Fibroblast of lung (primary cell): ENCODE data around the gene EPHB1.

Experiments
- EZH2 ChIP-seq: IDR thresholded peaks from 2 replicates; pipeline ENCODE4 v1.5.1; 2012; ENCODE audit warnings: low read length, control low read depth, mild to moderate bottlenecking; ENCODE audit errors: missing control alignments
- TF ChIP-seq, protein P1 (sequence below), 2 donors: IDR thresholded peaks in 1 of 2; conservative IDR thresholded peaks in 1 of 2; 1 replicate in 1 of 2; 2 replicates in 1 of 2; pipeline ENCODE4 v1.5.1; 2011 to 2012; ENCODE audit warnings: low read length in 2 of 2, control low read depth in 1 of 2, inconsistent platforms in 1 of 2, low read depth in 1 of 2, mild to moderate bottlenecking in 1 of 2

DNA sequence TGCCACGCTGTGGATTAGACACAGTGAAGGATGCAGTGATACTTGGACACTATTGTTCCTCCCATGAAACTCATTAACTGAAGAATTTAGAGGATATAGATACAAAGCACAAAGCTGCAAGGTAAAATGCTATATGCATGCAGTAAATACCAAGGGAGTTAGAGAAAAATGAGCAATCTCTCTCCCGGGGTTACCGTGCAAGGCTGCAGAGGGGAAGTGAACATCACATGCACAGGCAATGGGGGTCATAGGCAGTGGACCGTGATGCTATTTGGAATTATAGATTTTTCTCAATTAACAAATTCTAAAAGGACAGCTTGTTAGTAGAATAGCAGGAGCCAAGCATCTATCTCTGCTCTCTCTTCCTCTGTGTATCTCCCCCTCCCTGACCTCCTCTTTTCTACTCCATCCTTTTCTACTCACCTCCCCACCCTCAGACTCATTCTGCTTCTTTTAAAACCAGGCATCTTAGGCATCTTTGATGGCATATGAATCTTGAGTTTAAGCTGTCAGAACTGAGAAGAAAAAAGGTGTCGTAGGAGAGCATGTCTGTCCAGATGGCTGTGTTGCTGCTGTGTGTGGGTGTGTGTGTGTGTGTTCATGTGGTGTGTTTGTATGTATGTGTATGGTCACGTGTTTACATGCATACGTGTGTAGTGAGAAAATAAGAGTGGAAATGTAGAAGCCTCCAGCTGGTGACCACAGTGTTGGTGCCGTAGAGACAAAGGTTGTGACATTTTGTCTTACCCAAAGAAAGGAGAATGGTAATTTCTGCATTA is 339.0 kb downstream of the EPHB1 start:
- no peak for TF ChIP-seq EZH2
- TF ChIP-seq, protein P1, sequence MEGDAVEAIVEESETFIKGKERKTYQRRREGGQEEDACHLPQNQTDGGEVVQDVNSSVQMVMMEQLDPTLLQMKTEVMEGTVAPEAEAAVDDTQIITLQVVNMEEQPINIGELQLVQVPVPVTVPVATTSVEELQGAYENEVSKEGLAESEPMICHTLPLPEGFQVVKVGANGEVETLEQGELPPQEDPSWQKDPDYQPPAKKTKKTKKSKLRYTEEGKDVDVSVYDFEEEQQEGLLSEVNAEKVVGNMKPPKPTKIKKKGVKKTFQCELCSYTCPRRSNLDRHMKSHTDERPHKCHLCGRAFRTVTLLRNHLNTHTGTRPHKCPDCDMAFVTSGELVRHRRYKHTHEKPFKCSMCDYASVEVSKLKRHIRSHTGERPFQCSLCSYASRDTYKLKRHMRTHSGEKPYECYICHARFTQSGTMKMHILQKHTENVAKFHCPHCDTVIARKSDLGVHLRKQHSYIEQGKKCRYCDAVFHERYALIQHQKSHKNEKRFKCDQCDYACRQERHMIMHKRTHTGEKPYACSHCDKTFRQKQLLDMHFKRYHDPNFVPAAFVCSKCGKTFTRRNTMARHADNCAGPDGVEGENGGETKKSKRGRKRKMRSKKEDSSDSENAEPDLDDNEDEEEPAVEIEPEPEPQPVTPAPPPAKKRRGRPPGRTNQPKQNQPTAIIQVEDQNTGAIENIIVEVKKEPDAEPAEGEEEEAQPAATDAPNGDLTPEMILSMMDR (conservative IDR thresholded peaks at IDR 0.05 in 1 of 2, IDR thresholded peaks at IDR 0.05 in 1 of 2; ENCODE audit: low read depth in 1 of 2, low read length in 2 of 2): no peak
